Measurements from ENCODE around the gene CNP. TPM values are rescaled to one million over a fixed set of nuclear protein-coding genes. Genes with fewer than 3 reads are reported as not detected.

The CNP gene
- total RNA-seq, 1 experiment from 2014 or later, result 45.7 TPM

Other genes with a start within 250 kb of the CNP start
- not detected in 2 replicates for gene HAP1, start 232.2 kb upstream of the CNP start, total RNA-seq (2014; rRNA removed; shearing (Covaris generic))
- gene JUP, start 180.1 kb upstream of the CNP start, total RNA-seq (2014; rRNA removed; shearing (Covaris generic)), result 1.1 and 2.2 TPM in 2 replicates
- gene P3H4, start 154.8 kb upstream of the CNP start, total RNA-seq (2014; rRNA removed; shearing (Covaris generic)), result 40.9 and 45.4 TPM in 2 replicates
- 81.4 and 90.2 TPM in 2 replicates for gene FKBP10, start 153.8 kb upstream of the CNP start, total RNA-seq (2014; rRNA removed; shearing (Covaris generic))
- gene NT5C3B, start 130.6 kb upstream of the CNP start, total RNA-seq (2014; rRNA removed; shearing (Covaris generic)), result 54.7 and 84.9 TPM in 2 replicates
- not detected in 2 replicates for gene KLHL10, start 129.0 kb upstream of the CNP start, total RNA-seq (2014; rRNA removed; shearing (Covaris generic))
- 27.4 and 31.2 TPM in 2 replicates for gene KLHL11, start 101.4 kb upstream of the CNP start, total RNA-seq (2014; rRNA removed; shearing (Covaris generic))
- gene ACLY, start 47.8 kb upstream of the CNP start, total RNA-seq (2014; rRNA removed; shearing (Covaris generic)), result 77.0 and 122 TPM in 2 replicates
- gene ODAD4, start 36.2 kb upstream of the CNP start, total RNA-seq (2014; rRNA removed; shearing (Covaris generic)), result not detected in 2 replicates
- gene DNAJC7, start 50.6 kb downstream of the CNP start, total RNA-seq (2014; rRNA removed; shearing (Covaris generic)), result 80.6 and 97.7 TPM in 2 replicates
- gene NKIRAS2, start 53.3 kb downstream of the CNP start, total RNA-seq (2014; rRNA removed; shearing (Covaris generic)), result 50.2 and 63.1 TPM in 2 replicates
- 0.18 and 1.2 TPM in 2 replicates for gene C17orf113, start 83.8 kb downstream of the CNP start, total RNA-seq (2014; rRNA removed; shearing (Covaris generic))
- gene ZNF385C, start 131.7 kb downstream of the CNP start, total RNA-seq (2014; rRNA removed; shearing (Covaris generic)), result not detected in 2 replicates
- gene DHX58, start 145.9 kb downstream of the CNP start, total RNA-seq (2014; rRNA removed; shearing (Covaris generic)), result 0.85 and 1.4 TPM in 2 replicates
- 7.5 and 12.8 TPM in 2 replicates for gene KAT2A, start 154.6 kb downstream of the CNP start, total RNA-seq (2014; rRNA removed; shearing (Covaris generic))
- gene HSPB9, start 156.0 kb downstream of the CNP start, total RNA-seq (2014; rRNA removed; shearing (Covaris generic)), result not detected in 2 replicates
- gene RAB5C, start 188.2 kb downstream of the CNP start, total RNA-seq (2014; rRNA removed; shearing (Covaris generic)), result 50.7 and 108 TPM in 2 replicates
- not detected in 2 replicates for gene KCNH4, start 214.3 kb downstream of the CNP start, total RNA-seq (2014; rRNA removed; shearing (Covaris generic))
- gene HCRT, start 218.7 kb downstream of the CNP start, total RNA-seq (2014; rRNA removed; shearing (Covaris generic)), result not detected in 2 replicates
- gene GHDC, start 227.7 kb downstream of the CNP start, total RNA-seq (2014; rRNA removed; shearing (Covaris generic)), result 8.1 and 13.2 TPM in 2 replicates

All from SJSA1 (cell line).